H1 (cell line): Measurements from ENCODE around the gene PCDHGA3.

Experiments used
- ASH2L ChIP-seq: fragments of 200-600, 300-600 bp; sonication (generic); IDR thresholded peaks from one replicate; pipeline ENCODE4 v1.7.1; 2017; ENCODE audit warnings: low read length
- CBX8 ChIP-seq: fragments of 300-800, 300-1000 bp; sonication (generic); IDR thresholded peaks from 2 replicates; pipeline ENCODE4 v1.7.1; 2016; ENCODE audit warnings: low read depth, low read length, borderline replicate concordance
- CTCF ChIP-seq, 3 experiments: IDR thresholded peaks; 1 replicate in 2 of 3; 2 replicates in 1 of 3; pipeline versions ENCODE4 v1.5.1 to v1.6.1; 2011; ENCODE audit warnings: low read length in 3 of 3, mild to moderate bottlenecking in 3 of 3, inconsistent platforms in 2 of 3, low read depth in 1 of 3, moderate library complexity in 1 of 3; ENCODE audit not compliant: insufficient read depth in 1 of 3; ENCODE audit errors: control extremely low read depth in 1 of 3
- MAX ChIP-seq: IDR thresholded peaks from 2 replicates; pipeline ENCODE4 v1.6.1; 2012; ENCODE audit warnings: inconsistent platforms
- PHF8 ChIP-seq: fragments of 200-600 bp; sonication (generic); conservative IDR thresholded peaks from 2 replicates; pipeline ENCODE4 v1.7.1; 2012; ENCODE audit warnings: low read depth, mild to moderate bottlenecking, inconsistent platforms, low read length, moderate library complexity
- POLR2AphosphoS5 ChIP-seq: IDR thresholded peaks from 2 replicates; pipeline ENCODE4 v1.6.1; 2011; ENCODE audit warnings: low read depth, low read length
- RXRA ChIP-seq: IDR thresholded peaks from 2 replicates; pipeline ENCODE4 v1.6.1; 2011; ENCODE audit warnings: low read depth, mild to moderate bottlenecking, low read length, moderate library complexity; ENCODE audit not compliant: insufficient read depth
- TAF1 ChIP-seq: IDR thresholded peaks from 2 replicates; pipeline ENCODE4 v1.6.1; 2011; ENCODE audit warnings: mild to moderate bottlenecking, low read depth, low read length

DNA sequence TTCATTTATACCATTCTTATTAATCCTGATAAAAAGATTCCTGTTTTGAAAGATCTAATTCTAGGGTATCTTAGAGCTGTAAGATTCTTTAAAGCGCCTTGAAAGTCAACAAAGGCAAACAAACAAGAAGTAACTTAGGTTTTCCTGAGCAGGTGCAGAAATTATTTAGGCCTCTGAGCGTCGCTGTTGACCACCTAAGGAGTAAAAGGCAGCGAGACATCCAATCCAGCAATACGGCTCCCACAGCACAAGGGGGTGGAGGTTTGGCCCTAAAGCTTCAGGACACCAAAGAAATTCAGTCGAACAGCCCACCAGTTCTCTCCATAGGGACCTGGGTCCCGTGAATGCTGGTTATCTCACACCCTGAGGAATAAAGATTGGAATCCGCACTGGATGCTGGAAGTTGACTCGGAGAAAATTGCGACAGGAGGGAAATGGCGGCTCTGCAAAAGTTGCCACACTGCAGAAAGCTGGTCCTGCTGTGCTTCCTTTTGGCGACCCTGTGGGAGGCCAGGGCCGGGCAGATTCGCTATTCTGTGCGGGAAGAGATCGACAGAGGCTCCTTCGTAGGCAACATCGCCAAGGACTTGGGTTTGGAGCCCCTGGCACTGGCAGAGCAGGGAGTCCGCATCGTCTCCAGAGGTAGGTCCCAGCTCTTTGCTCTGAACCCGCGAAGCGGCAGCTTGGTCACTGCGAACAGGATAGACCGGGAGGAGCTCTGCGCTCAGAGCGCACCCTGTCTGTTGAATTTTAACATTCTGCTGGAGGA, 4.9 kb upstream of the PCDHGA3 start, which contains the start of gene PCDHGA2:
- no peak for TF ChIP-seq MAX
- TF ChIP-seq CTCF (IDR thresholded peaks at IDR 0.05; ENCODE audit: control extremely low read depth in 1 of 3, insufficient read depth in 1 of 3, low read depth in 1 of 3, low read length in 3 of 3): peak; percentile 10 to 77 (median 60)
- no peak for TF ChIP-seq ASH2L
- TF ChIP-seq POLR2AphosphoS5: no peak
- no peak for TF ChIP-seq RXRA
- TF ChIP-seq TAF1: no peak
- no peak for TF ChIP-seq CBX8
- TF ChIP-seq PHF8: no peak
